AG04449 (cell line): ENCODE data around the gene CYP2A13.
"Not testable (repeated sequence)": the region's sequence is repeated elsewhere in the genome, so short reads cannot be mapped to it uniquely, and the experiment has no call there.

Experiments
- CTCF ChIA-PET: fragments of 350-600 bp; formaldehyde crosslinking; extraction: SDS; loops from one replicate; lab custom pipeline; 2021; ENCODE audit warnings: antibody characterized with exemption; lab: Yijun Ruan, JAX
- POLR2A ChIA-PET: fragments of 400-600, 350-600 bp; formaldehyde crosslinking; extraction: SDS; loops from one replicate; lab custom pipeline; 2020; ENCODE audit warnings: antibody characterized with exemption, inconsistent platforms; lab: Yijun Ruan, JAX
- DNase-seq: peaks from one replicate; pipeline ENCODE4 v3.0.0-alpha.2; 2010; ENCODE audit warnings: low read depth, low spot score
- H3K4me3 ChIP-seq: 2 replicates; pipeline ENCODE4 v1.5.1; 2011; ENCODE audit warnings: low read depth, mild to moderate bottlenecking, control low read depth, low read length
- CTCF ChIP-seq: IDR thresholded peaks from one replicate; pipeline ENCODE4 v1.5.1; 2011; ENCODE audit warnings: mild to moderate bottlenecking, moderate library complexity, low read length, control low read depth, inconsistent platforms; ENCODE audit not compliant: insufficient read depth; ENCODE audit errors: missing control alignments

Gene CYP2A13

GRCh38 chr19:41098762-41099161 is 10.5 kb downstream of the CYP2A13 start:
- TF ChIP-seq CTCF: no peak
- ChIA-PET CTCF (no interaction called here), POLR2A (no interaction called here)
- no peak for DNase-seq
- H3K4me3 ChIP-seq: no peak overlapping the region

GRCh38 chr19:41102210-41102609 is 14.0 kb downstream of the CYP2A13 start:
- POLR2A ChIA-PET, CTCF ChIA-PET, H3K4me3 ChIP-seq, DNase-seq: not testable (repeated sequence)

GRCh38 chr19:41106177-41106576 is 17.9 kb downstream of the CYP2A13 start:
- no peak for DNase-seq
- POLR2A ChIA-PET: no interaction called here
- CTCF ChIA-PET: no interaction called here
- no peak overlapping the region for H3K4me3 ChIP-seq
- TF ChIP-seq CTCF: no peak

- CTCF ChIA-PET: no interaction called here
- no peak for DNase-seq
- POLR2A ChIA-PET: no interaction called here
- H3K4me3 ChIP-seq: no peak overlapping the region
- no peak for TF ChIP-seq CTCF
These were observed 23.0 kb downstream of the CYP2A13 start for GRCh38 chr19:41111296-41111695.

GRCh38 chr19:41111750-41112295 is 23.6 kb downstream of the CYP2A13 start:
- DNase-seq: no peak
- no peak for TF ChIP-seq CTCF
- ChIA-PET POLR2A (no interaction called here), CTCF (no interaction called here)
- no peak overlapping the region for H3K4me3 ChIP-seq

- ChIA-PET CTCF (no interaction called here), POLR2A (no interaction called here)
- no peak for TF ChIP-seq CTCF
- DNase-seq: no peak
- no peak overlapping the region for H3K4me3 ChIP-seq
These were observed 24.6 kb downstream of the CYP2A13 start for GRCh38 chr19:41112728-41113290.

GRCh38 chr19:41114132-41114531 is 25.9 kb downstream of the CYP2A13 start, which contains the start of gene CYP2F1:
Gene CYP2F1 (plus strand): TSS chr19:41114432. CDS start chr19:41116189, 1,757 bp downstream.
- CTCF ChIA-PET: no interaction called here
- DNase-seq: no peak
- no peak for TF ChIP-seq CTCF

More at GRCh38 chr19:41114132-41114531, 25.9 kb downstream of the CYP2A13 start, which contains the start of gene CYP2F1:
- H3K4me3 ChIP-seq: no peak within 1 kb of the TSS
- POLR2A ChIA-PET: interaction anchor here (0.6 kb wide), 1 partner anchor 55 kb away, joined by 3 read pairs; no protein-coding TSS in a partner anchor
